Mesothelial cell of epicardium (in vitro differentiated cells): ENCODE data around the gene DHX57. TPM values are rescaled to one million over a fixed set of nuclear protein-coding genes. Genes with fewer than 3 reads are reported as not detected.
"Not testable (repeated sequence)": the region's sequence is repeated elsewhere in the genome, so short reads cannot be mapped to it uniquely, and the experiment has no call there.

Experiments
- DNase-seq, 2 experiments: peaks; one replicate each; pipeline ENCODE4 v3.0.0; 2021; ENCODE audit warnings: low spot score in 2 of 2; ENCODE audit not compliant: unreplicated experiment in 2 of 2
- H3K27ac Mint-ChIP-seq: 2 replicates; pipeline ENCODE4 v1.8.0; 2021; ENCODE audit warnings: mixed read lengths
- H3K27me3 Mint-ChIP-seq: 2 replicates; pipeline ENCODE4 v1.8.0; 2021; ENCODE audit warnings: low read depth, mixed read lengths
- H3K36me3 Mint-ChIP-seq: 2 replicates; pipeline ENCODE4 v1.8.0; 2021; ENCODE audit warnings: mixed read lengths
- H3K4me1 Mint-ChIP-seq: 2 replicates; pipeline ENCODE4 v1.8.0; 2021; ENCODE audit warnings: mixed read lengths
- H3K4me3 Mint-ChIP-seq: 2 replicates; pipeline ENCODE4 v1.8.0; 2021; ENCODE audit warnings: mild to moderate bottlenecking, moderate library complexity, mixed read lengths
- H3K9me3 Mint-ChIP-seq: 2 replicates; pipeline ENCODE4 v1.8.0; 2021; ENCODE audit warnings: mixed read lengths
- CTCF ChIP-seq: fragments of 200-600 bp; sonication (generic); IDR thresholded peaks from one replicate; pipeline ENCODE4 v1.5.0; 2021; ENCODE audit warnings: antibody characterized with exemption; ENCODE audit not compliant: unreplicated experiment
- total RNA-seq: library from RNA; stranded (reverse); gene quantifications from 3 replicates; pipeline ENCODE4 v1.2.1, GENCODE V29; 2021

The DHX57 gene
- total RNA-seq, 1 donor from 2014 or later: 33.7 TPM

GRCh38 chr2:38828460-38828859, 47.3 kb downstream of the DHX57 start:
- no peak for TF ChIP-seq CTCF
- no peak for DNase-seq
- peaks cover 4% of the 10 kb centered on the region for H3K9me3 Mint-ChIP-seq
- H3K27ac Mint-ChIP-seq: no peak overlapping the region
- H3K36me3 Mint-ChIP-seq: peaks cover 19% of the 10 kb centered on the region
- no peaks in the 10 kb centered on the region for H3K27me3 Mint-ChIP-seq
- peaks cover 3% of the 10 kb centered on the region for H3K4me1 Mint-ChIP-seq
- no peak overlapping the region for H3K4me3 Mint-ChIP-seq

- H3K9me3 Mint-ChIP-seq, H3K4me3 Mint-ChIP-seq, H3K27me3 Mint-ChIP-seq, H3K4me1 Mint-ChIP-seq, DNase-seq: not testable (repeated sequence)
- peaks cover 23% of the 10 kb centered on the region for H3K36me3 Mint-ChIP-seq
- H3K27ac Mint-ChIP-seq: peak overlapping the region; percentile 92
Observed at GRCh38 chr2:38827539-38828145, 48.1 kb downstream of the DHX57 start.

- peaks cover 30% of the 10 kb centered on the region for H3K36me3 Mint-ChIP-seq
- H3K27me3 Mint-ChIP-seq: no peaks in the 10 kb centered on the region
- DNase-seq: no peak
- peaks cover 3% of the 10 kb centered on the region for H3K4me1 Mint-ChIP-seq
- peaks cover 4% of the 10 kb centered on the region for H3K9me3 Mint-ChIP-seq
- no peak overlapping the region for H3K27ac Mint-ChIP-seq
- H3K4me3 Mint-ChIP-seq: no peak overlapping the region
- TF ChIP-seq CTCF: no peak
Observed at GRCh38 chr2:38825956-38826355, 49.8 kb downstream of the DHX57 start.

- peaks cover 3% of the 10 kb centered on the region for H3K4me1 Mint-ChIP-seq
- peaks cover 4% of the 10 kb centered on the region for H3K9me3 Mint-ChIP-seq
- no peak for DNase-seq
- peaks cover 32% of the 10 kb centered on the region for H3K36me3 Mint-ChIP-seq
- no peaks in the 10 kb centered on the region for H3K27me3 Mint-ChIP-seq
- TF ChIP-seq CTCF: no peak
- no peak overlapping the region for H3K4me3 Mint-ChIP-seq
- no peak overlapping the region for H3K27ac Mint-ChIP-seq
Observed at GRCh38 chr2:38824906-38825305, 50.8 kb downstream of the DHX57 start.

- no peaks in the 10 kb centered on the region for H3K27me3 Mint-ChIP-seq
- peaks cover 4% of the 10 kb centered on the region for H3K9me3 Mint-ChIP-seq
- TF ChIP-seq CTCF: no peak
- no peak for DNase-seq
- H3K4me1 Mint-ChIP-seq: peaks cover 3% of the 10 kb centered on the region
- H3K36me3 Mint-ChIP-seq: peaks cover 37% of the 10 kb centered on the region
- H3K27ac Mint-ChIP-seq: no peak overlapping the region
- H3K4me3 Mint-ChIP-seq: no peak overlapping the region
Observed at GRCh38 chr2:38823386-38823785, 52.3 kb downstream of the DHX57 start.

GRCh38 chr2:38818565-38818964, 57.2 kb downstream of the DHX57 start:
- DNase-seq: no peak
- Mint-ChIP-seq H3K4me3 (no peak overlapping the region), H3K27me3 (no peaks in the 10 kb centered on the region), H3K36me3 (peaks cover 44% of the 10 kb centered on the region), H3K4me1 (no peaks in the 10 kb centered on the region), H3K27ac (no peak overlapping the region), H3K9me3 (no peaks in the 10 kb centered on the region)
- TF ChIP-seq CTCF: no peak
